ENCODE data around the gene TMEM238. TPM values are rescaled to one million over a fixed set of nuclear protein-coding genes. Genes with fewer than 3 reads are reported as not detected.
"Not testable (repeated sequence)": the region's sequence is repeated elsewhere in the genome, so short reads cannot be mapped to it uniquely, and the experiment has no call there.

TMEM238 gene
- total RNA-seq, 2 donors from 2014 or later: 4.2 TPM; not detected in 1

DNA sequence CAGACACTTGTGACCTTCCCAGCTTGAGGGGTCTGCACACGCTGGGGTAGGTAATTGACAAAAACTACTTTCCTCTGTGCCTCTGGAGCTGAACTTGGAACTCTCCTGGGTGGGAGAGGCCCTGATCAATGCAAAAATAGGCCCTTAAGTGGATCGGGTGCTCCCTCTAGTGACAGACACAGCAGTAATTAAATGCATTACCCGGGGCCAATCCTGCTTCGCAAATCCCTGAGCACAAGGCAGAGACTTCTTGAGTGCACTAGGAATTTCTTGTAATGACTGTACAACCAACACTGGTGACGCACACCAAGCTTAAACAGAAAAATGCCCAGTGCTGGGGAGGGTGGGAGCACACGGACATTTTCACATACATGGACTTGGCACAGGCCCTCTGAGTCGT, 34.1 kb upstream of the TMEM238 start:
- TF ChIP-seq, protein P1, sequence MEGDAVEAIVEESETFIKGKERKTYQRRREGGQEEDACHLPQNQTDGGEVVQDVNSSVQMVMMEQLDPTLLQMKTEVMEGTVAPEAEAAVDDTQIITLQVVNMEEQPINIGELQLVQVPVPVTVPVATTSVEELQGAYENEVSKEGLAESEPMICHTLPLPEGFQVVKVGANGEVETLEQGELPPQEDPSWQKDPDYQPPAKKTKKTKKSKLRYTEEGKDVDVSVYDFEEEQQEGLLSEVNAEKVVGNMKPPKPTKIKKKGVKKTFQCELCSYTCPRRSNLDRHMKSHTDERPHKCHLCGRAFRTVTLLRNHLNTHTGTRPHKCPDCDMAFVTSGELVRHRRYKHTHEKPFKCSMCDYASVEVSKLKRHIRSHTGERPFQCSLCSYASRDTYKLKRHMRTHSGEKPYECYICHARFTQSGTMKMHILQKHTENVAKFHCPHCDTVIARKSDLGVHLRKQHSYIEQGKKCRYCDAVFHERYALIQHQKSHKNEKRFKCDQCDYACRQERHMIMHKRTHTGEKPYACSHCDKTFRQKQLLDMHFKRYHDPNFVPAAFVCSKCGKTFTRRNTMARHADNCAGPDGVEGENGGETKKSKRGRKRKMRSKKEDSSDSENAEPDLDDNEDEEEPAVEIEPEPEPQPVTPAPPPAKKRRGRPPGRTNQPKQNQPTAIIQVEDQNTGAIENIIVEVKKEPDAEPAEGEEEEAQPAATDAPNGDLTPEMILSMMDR (IDR thresholded peaks at IDR 0.05): peak; percentile 38
- ATAC-seq (ENCODE audit: insufficient number of reproducible peaks, low FRiP score, low read depth) (peak; percentile 2), DNase-seq (ENCODE audit: low spot score) (no peak)
- Histone ChIP-seq H3K27ac (no peak overlapping the region), H3K4me3 (no peak overlapping the region), H3K9me3 (no peaks in the 10 kb centered on the region), H3K4me1 (ENCODE audit: control insufficient read depth in 1 of 2, low read depth in 2 of 2) (no peaks in the 10 kb centered on the region), H3K36me3 (no peaks in the 10 kb centered on the region), H3K27me3 (replicated peaks; ENCODE audit: insufficient read depth) (no peaks in the 10 kb centered on the region)

DNA sequence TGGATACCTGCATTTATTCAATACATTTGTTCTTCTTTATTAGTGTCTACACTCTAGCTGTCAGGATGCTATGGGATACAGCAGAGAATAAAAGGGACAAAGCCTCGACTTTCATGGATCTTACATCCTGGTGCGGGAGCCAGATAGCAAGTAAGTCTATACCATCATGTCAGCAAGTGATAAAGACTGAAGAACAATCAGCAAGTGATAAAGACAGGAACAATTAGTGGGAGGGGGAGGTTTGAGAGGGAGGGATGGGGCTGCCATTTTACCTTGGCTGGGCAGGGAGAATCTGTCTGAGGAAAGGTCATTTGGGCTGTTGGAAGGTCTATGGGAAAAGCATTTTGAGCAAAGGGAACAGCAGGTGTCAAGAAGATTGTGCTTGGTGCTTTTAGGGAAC, 26.1 kb upstream of the TMEM238 start:
- ATAC-seq (ENCODE audit: insufficient number of reproducible peaks, low FRiP score, low read depth) (no peak), DNase-seq (ENCODE audit: low spot score) (no peak)
- Histone ChIP-seq H3K36me3 (no peaks in the 10 kb centered on the region), H3K27ac (no peak overlapping the region), H3K4me1 (ENCODE audit: control insufficient read depth in 1 of 2, low read depth in 2 of 2) (peaks cover 18 to 23% of the 10 kb centered on the region in 2 donors), H3K9me3 (no peaks in the 10 kb centered on the region), H3K27me3 (replicated peaks; ENCODE audit: insufficient read depth) (no peaks in the 10 kb centered on the region), H3K4me3 (no peak overlapping the region)
- TF ChIP-seq, protein P1 (IDR thresholded peaks at IDR 0.05): no peak

DNA sequence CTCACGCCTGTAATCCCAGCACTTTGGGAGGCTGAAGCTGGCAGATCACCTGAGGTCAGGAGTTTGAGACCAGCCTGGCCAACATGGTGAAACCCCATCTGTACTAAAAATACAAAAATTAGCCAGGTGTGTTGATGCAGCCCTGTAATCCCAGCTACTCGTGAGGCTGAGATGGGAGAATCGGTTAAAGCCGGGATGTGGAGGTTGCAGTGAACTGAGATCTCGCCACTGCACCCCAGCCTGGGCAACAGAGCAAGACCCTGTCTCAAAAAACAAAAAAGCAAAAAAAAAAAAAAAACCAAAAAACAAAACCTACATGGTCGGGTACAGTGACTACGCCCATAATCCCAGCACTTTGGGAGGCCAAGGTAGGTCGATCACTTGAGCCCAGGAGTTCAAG, 25.1 kb upstream of the TMEM238 start:
- not testable (repeated sequence) for H3K4me3 ChIP-seq; H3K9me3 ChIP-seq; H3K27ac ChIP-seq; H3K27me3 ChIP-seq (replicated peaks; ENCODE audit: insufficient read depth); DNase-seq (ENCODE audit: low spot score); ATAC-seq (ENCODE audit: insufficient number of reproducible peaks, low FRiP score, low read depth); H3K36me3 ChIP-seq
- peaks cover 18 to 23% of the 10 kb centered on the region in 2 donors for H3K4me1 ChIP-seq (ENCODE audit: control insufficient read depth in 1 of 2, low read depth in 2 of 2)

DNA sequence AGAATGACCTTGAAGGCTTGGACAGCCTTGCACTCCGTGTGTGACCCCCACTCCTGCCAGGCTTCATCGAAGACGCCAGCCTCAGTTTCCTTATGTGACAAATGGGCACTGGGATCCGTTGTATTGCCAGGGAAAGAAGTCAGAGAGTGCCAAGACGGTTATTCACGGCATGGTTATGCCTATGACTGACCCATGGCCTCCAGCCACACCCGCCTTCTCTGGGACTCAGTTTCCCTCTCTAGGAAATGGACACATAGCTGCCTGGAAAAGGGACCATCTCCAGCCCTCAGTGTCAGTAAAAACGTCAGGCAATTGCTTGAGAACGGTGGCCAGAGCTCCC, 24.4 kb upstream of the TMEM238 start:
- ATAC-seq (ENCODE audit: insufficient number of reproducible peaks, low FRiP score, low read depth): no peak
- no peak for DNase-seq (ENCODE audit: low spot score)
- peak overlapping the region; percentile 87 for H3K4me3 ChIP-seq
- peaks cover 18 to 23% of the 10 kb centered on the region in 2 donors for H3K4me1 ChIP-seq (ENCODE audit: control insufficient read depth in 1 of 2, low read depth in 2 of 2)
- no peaks in the 10 kb centered on the region for H3K27me3 ChIP-seq (replicated peaks; ENCODE audit: insufficient read depth)
- H3K36me3 ChIP-seq: no peaks in the 10 kb centered on the region
- peak overlapping the region; percentile 84 to 99 for H3K27ac ChIP-seq
- H3K9me3 ChIP-seq: no peaks in the 10 kb centered on the region
- TF ChIP-seq, protein P1 (IDR thresholded peaks at IDR 0.05): no peak

DNA sequence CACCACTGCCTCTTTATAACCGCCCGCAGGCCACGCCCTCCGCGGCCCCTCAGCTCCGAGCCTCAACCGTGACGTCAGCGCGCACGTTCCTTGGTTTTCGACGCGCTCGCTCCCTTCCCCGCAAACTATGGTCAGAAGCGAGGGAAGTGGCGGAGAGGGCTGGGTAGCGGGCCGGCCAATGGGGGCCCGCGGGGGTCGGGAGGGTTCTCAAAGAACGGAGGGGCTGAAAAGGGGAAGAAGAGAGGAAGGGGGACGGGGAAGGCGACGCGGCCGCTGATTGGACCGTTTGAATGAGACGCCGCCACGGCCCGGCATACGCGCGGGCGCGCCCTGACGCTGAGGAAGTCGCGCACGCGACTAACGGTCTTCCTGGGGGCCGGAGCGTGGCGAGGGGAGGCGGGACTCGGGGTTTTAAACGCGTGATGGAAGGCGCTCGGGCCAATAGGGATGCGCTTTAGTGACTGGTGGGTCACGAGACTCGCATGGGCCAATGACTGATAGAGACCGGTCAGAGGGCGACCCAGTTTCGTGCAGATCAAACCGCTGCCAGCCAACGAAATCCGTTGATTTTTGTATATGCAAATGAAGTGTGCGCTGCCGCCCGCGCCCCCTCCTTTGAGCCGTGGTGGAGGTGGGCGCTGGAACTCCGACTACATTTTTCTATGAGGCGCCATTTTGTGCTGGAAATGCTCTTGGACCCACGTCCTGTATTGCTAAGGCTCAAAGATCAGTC, 23.9 kb upstream of the TMEM238 start:
- Histone ChIP-seq H3K4me3 (peak overlapping the region; percentile 87), H3K27ac (peak overlapping the region; percentile 99), H3K9me3 (no peaks in the 10 kb centered on the region), H3K4me1 (ENCODE audit: control insufficient read depth in 1 of 2, low read depth in 2 of 2) (peaks cover 18 to 23% of the 10 kb centered on the region in 2 donors), H3K36me3 (peaks cover 5% of the 10 kb centered on the region), H3K27me3 (replicated peaks; ENCODE audit: insufficient read depth) (no peaks in the 10 kb centered on the region)
- DNase-seq (ENCODE audit: low spot score) (peak; percentile 97), ATAC-seq (ENCODE audit: insufficient number of reproducible peaks, low FRiP score, low read depth) (peak; percentile 96)
- TF ChIP-seq, protein P1 (IDR thresholded peaks at IDR 0.05): no peak

DNA sequence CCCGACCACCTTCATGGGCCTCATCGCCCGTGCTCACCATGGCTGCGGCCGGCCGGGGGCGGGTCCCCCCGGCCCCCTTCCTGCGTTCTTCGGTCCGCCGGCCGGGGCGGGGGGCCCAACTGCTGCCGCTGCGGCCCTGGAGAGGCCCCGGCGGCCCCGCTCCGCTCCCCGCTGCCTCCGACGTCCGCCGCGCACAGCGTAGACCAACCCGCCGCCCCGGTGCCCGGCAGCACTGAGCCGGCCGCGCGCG, 23.4 kb upstream of the TMEM238 start, which contains the start of gene UBE2S:
Gene UBE2S (minus strand): TSS at position 239 of the 250 bp plus-strand sequence. CDS start 199 bp downstream, at position 40.
- H3K9me3 ChIP-seq; H3K27me3 ChIP-seq (replicated peaks; ENCODE audit: insufficient read depth); DNase-seq (ENCODE audit: low spot score); H3K36me3 ChIP-seq; ATAC-seq (ENCODE audit: insufficient number of reproducible peaks, low FRiP score, low read depth): not testable (repeated sequence)
- peak within 1 kb of the TSS; percentile 99 for H3K27ac ChIP-seq
- H3K4me3 ChIP-seq: peak within 1 kb of the TSS; percentile 87
- peaks cover 18 to 23% of the 10 kb centered on the region in 2 donors for H3K4me1 ChIP-seq (ENCODE audit: control insufficient read depth in 1 of 2, low read depth in 2 of 2)

Measured in thoracic aorta (tissue), 2 donors.